ENCODE data around the gene CPB2. TPM values are rescaled to one million over a fixed set of nuclear protein-coding genes. Genes with fewer than 3 reads are reported as not detected.

Gene CPB2
- total RNA-seq, 2 donors from 2014 or later = 1.8 TPM; not detected in 1

DNA sequence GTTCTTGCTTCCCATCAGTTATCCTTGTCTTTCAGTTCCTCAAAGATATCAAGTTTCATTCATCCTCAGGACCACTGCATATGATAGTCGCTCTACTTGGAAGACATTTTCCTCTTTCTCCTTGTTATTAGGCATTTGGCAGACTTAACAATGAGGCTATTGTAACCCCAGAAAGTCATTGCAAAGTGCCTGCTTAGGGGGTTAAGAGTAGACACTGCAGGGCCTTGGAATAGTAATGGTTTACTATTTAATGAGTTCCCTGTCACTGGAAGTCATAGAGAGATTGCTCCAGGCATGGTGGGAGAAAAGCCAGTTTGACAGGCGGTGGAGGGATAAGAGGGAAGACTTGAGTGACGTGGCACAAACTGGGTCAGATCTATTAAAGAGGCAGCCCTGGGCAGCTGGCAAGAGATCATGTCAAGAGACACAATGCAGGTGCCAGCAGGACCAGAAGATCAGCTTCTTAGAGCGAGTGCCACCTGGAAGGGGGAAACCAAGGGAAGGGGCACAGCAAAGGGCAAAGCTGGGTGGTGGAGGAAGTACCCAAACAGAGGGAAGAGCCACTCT, 16.8 kb upstream of the CPB2 start:
- no peak for ATAC-seq
- Histone ChIP-seq H3K36me3 (replicated peaks in 1 of 2; ENCODE audit: insufficient read depth in 1 of 2, low read depth in 2 of 2) (no peaks in the 10 kb centered on the region), H3K27me3 (no peaks in the 10 kb centered on the region), H3K4me3 (no peak overlapping the region), H3K27ac (no peak overlapping the region), H3K9me3 (no peaks in the 10 kb centered on the region), H3K4me1 (peaks cover 11% of the 10 kb centered on the region)
- WGBS, 2 donors = 49 to 55% methylated on average over 4 of the region's 4 CpGs
- TF ChIP-seq POLR2A (IDR thresholded peaks at IDR 0.05) (no peak), CTCF (IDR thresholded peaks at IDR 0.05) (no peak)
- no peak for DNase-seq
- intact Hi-C loops (cut with DNase I) = loop anchor here (10.0 kb wide), 1 partner anchor 67 kb away; the partner anchor contains the start of gene ZC3H13

DNA sequence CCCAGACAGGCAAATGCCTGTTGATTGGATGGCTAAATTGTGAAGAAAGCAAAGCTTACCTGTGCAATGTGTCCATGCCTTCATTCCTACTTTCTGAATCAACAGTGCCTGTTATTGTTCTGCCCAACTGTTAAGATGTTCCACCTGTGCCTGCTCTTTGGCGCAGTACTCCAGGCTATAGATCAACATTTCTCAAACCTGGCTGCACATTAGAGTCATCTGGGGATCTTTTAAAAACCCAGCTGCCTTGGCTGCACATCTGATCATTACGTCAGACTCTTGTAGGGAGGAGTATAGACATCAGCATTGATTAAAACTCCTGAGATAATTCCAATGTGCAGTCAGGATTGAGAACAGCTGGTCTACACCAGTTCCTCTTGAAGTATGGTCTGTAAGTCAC, 16.2 kb upstream of the CPB2 start:
- Histone ChIP-seq H3K27me3 (no peaks in the 10 kb centered on the region), H3K9me3 (no peaks in the 10 kb centered on the region), H3K27ac (no peak overlapping the region), H3K4me1 (peaks cover 11% of the 10 kb centered on the region), H3K4me3 (no peak overlapping the region), H3K36me3 (replicated peaks in 1 of 2; ENCODE audit: insufficient read depth in 1 of 2, low read depth in 2 of 2) (no peaks in the 10 kb centered on the region)
- TF ChIP-seq POLR2A (IDR thresholded peaks at IDR 0.05) = no peak
- TF ChIP-seq CTCF (IDR thresholded peaks at IDR 0.05) = no peak
- WGBS, 2 donors = 77 to 81% methylated on average over 2 of the region's 2 CpGs
- ATAC-seq (no peak), DNase-seq (no peak)
- intact Hi-C loops (cut with DNase I) = loop anchor here (10.0 kb wide), 1 partner anchor 66 kb away; the partner anchor contains the start of gene ZC3H13

DNA sequence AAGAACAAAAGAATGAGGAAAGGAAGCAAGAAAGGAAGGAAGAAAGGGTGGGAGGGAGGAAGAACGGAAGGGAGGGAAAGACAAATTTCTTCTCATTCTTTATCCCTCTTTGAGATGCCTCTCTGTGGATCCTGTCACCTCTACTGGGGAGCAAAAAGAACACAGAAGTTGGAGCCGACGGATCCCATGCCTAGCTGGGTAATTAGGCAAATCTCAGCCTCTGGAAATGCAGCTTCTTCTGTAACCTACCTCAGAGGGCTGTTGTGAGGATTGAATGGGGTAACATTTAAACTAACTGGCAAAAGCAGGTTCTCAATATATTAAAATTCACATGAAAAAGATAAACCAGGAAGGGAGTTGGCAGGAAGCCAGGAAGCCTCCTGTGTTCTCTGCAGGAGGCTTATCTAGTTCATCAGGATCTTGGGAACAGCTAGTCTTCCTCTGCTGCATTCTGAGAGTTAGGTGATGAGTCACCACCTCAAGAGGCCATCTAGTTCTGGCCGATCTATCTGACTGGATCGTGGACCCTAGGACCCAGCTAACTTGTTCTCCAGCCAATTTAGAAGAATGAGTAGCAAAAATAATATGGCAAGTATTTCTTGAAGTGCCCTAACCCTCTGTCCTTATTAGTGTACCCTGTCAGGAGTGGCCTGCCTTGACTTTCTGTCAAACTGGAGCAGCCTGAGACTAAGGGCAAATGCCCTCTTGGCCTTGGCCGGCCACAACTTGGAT, 15.2 kb upstream of the CPB2 start:
- 52 to 57% methylated on average over 6 of the region's 6 CpGs for WGBS, 2 donors
- Histone ChIP-seq H3K27me3 (no peaks in the 10 kb centered on the region), H3K4me1 (peaks cover 11% of the 10 kb centered on the region), H3K36me3 (replicated peaks in 1 of 2; ENCODE audit: insufficient read depth in 1 of 2, low read depth in 2 of 2) (no peaks in the 10 kb centered on the region), H3K4me3 (no peak overlapping the region), H3K27ac (no peak overlapping the region), H3K9me3 (no peaks in the 10 kb centered on the region)
- DNase-seq (peak; percentile 33 to 65 (median 49)), ATAC-seq (peak; percentile 40)
- intact Hi-C loops (cut with DNase I) = loop anchor here (10.0 kb wide), 1 partner anchor 65 kb away; the partner anchor contains the start of gene ZC3H13
- TF ChIP-seq POLR2A (IDR thresholded peaks at IDR 0.05) (no peak), CTCF (IDR thresholded peaks at IDR 0.05) (no peak)

DNA sequence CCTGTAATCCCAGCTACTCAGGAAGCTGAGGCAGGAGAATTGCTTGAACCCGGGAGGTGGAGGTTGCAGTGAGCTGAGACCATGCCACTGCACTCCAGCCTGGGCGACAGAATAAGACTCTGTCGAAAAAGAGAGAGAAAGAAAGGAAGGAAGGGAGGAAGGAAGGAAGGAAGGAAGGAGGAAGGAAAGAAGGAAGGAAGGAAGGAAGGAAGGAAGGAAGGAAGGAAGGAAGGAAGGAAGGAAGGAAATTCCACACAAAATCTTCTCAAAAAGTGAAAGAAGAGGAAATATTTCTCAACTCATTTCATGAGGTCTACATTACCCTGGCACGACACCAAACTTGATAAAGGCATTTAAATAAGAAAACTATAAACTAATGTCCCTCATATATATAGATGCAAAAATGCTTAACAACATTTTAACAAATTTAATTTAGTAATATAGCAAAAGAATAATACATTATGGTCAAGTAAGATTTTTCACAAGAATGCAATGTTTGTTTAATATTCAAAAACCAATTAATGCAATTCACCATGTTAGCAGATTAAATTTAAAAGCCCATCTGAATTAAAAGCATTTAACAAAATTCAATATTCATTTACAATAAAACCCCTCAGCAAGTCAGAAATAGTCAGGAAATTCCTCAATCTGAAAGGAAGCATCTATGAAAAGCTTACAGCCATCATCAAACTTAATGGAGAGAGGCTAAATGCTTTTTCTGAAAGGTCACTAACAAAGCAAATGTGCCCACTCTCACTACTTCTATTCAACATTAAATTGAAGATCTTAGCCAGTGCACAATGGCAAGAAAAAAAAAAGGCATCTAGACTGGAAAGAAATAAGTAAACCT, 12.0 kb upstream of the CPB2 start:
- peaks cover 11% of the 10 kb centered on the region for H3K4me1 ChIP-seq
- H3K36me3 ChIP-seq (replicated peaks in 1 of 2; ENCODE audit: insufficient read depth in 1 of 2, low read depth in 2 of 2) = no peaks in the 10 kb centered on the region
- ATAC-seq = no peak
- no peaks in the 10 kb centered on the region for H3K27me3 ChIP-seq
- TF ChIP-seq POLR2A (IDR thresholded peaks at IDR 0.05) = no peak
- TF ChIP-seq CTCF (IDR thresholded peaks at IDR 0.05) = no peak
- H3K27ac ChIP-seq = no peak overlapping the region
- intact Hi-C loops (cut with DNase I) = no loop called here
- H3K4me3 ChIP-seq = no peak overlapping the region
- 74 to 83% methylated on average over 4 of the region's 4 CpGs for WGBS, 2 donors
- DNase-seq = no peak
- H3K9me3 ChIP-seq = no peaks in the 10 kb centered on the region
